NCI-H2171 treated with DMSO at 0.1 percent for 48 hours (cell line): ENCODE results near the gene PDILT.

Experiments used
- DNase-seq: peaks from one replicate; lab custom pipeline; 2025; lab: John Stamatoyannopoulos, UW

PDILT gene

DNA sequence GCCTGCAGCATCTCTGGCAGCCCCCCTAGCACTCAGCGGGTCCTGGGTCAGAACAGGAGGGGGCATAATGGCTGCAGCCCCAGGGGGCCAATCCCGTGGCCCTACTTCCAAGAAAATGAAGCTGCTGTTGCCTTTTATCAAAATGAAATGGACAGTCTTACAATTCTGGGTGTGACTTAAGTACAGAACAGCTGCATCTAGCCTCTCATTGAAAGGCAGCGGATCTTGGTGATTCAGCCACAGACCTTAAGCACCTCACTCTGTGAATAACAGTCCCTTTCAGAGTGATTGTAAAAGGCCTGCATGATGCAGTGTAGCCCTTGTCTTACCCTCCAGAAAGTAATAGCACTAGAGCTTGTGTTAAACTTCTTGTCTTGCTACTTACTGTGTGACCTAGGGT, 40.5 kb downstream of the PDILT start:
- DNase-seq = no peak

DNA sequence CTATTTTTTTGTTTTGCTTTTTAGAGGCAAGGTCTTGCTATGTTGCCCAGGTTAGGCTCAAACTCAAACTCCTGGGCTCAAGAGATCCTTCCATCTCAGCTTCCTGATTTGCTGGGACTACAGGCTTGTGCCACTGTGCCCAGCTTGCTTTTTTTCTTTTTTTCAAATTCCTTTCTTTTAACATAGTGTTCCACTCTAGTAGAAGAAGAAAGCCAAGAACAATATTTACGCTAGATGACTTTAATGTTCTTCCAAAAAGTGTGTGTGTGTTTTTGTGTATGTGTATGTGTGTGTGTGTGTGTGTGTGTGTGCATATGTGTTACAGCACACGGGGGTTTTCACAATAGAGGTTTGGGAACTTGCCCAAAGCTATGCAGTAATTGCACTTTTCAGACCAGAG, 41.3 kb downstream of the PDILT start:
- DNase-seq = no peak

DNA sequence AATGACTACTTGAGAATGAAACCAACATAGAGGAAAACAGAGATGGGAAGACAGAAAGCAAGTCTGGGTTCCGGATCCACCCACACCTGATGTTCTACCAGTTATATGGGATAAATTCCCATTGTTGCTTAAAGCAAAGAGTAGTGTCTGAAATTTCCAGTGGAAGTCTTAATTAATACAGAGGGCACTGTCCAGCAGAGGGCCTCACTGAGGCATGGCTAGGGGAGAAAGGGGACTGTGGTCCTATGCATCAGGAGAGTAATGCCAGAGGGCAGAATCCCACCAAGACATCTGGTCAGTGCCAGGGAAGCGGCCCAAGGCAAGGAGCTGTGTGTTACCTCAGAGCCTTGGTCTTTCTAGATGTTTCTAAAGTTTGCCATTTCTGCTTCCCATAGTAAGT, 44.5 kb downstream of the PDILT start:
- no peak for DNase-seq

DNA sequence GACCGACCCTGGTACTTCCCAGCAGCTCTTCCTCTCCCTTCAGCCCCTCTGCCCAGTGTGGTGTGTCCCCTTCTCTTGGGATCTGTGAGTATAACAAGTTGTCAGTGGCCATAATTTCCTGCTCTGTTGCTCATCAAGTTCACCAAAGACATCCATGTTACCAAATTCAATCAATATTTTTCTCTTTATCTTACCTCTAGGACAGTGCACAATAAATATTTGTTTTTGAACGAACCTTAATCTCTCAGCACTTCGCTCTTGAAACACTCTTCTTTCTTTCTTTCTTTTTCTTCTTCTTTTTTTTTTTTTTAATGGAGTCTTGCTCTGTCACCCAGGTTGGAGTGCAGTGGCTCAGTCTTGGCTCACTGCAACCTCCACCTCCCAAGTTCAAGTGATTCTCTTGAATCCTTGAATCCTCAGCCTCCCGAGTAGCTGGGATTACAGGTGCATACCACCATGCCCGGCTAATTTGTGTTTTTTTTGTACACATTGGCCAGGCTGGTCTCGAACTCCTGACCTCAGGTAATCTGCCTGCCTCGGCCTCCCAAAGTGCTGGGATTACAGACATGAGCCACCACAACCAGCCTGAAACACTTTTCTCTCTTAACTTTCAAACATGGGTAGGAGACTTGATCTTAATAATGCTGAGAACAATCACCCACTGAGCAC, 49.3 kb downstream of the PDILT start:
- DNase-seq = no peak

DNA sequence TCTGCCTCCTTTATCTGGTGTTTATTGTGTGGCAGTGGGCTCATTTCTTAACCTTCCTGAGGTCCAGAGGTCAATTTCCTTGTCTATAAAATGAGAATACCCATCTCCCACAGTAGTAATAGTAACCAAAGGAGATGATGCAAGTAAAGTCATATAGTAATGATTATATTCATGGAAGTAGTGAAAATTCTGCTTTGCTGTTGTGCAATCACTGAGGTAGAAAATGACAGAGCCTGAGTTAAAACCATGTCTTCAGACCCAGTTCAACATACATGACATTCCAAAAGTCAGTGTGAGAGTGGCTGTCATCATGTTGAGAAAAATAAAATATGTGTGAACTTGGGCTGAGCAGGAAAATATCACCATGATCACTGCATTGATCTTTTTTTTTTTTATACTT, 51.2 kb downstream of the PDILT start:
- no peak for DNase-seq

DNA sequence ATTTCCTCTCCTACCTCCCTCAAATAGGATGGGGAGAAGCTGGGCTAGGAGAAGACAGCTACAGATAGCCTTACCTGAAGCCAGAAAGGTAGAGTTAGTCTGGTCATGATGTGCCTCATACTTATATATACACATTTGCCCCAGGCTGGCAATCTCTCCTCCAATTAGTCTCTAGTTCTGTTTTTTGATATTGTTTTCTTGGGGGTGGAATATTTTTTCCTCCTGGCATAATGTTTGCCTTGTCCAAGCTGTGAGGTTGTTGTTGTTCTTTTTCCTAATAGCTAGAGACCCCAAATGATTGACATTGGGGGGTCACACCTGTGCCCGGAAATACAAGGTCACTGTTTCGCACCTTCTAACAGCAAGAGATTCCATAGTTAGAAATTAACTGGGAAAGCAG, 51.9 kb downstream of the PDILT start, which contains the start of gene UMOD:
TSS of gene UMOD (minus strand) at position 101 of the 400 bp plus-strand sequence. CDS start 1,978 bp downstream, outside the sequence.
- no peak for DNase-seq

DNA sequence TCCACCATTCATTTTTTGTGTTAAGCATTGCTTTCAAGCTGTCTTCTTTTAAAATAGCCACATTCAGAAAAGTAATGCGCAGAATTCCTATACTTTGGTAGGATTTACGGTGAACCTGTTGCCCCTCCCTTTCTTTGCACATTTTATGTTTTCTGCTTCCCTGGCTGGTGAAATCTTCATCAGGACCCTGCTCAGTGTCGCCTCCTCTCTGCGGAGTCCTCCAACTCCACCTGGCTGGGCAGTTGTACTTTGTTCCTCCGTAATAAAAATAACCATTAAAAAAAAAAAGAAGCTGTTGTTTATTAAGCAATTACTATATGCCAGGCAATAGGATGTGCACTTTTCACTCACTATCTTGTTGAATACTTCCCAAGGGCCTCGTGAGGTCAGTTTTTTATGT, 54.9 kb downstream of the PDILT start:
- DNase-seq = no peak

DNA sequence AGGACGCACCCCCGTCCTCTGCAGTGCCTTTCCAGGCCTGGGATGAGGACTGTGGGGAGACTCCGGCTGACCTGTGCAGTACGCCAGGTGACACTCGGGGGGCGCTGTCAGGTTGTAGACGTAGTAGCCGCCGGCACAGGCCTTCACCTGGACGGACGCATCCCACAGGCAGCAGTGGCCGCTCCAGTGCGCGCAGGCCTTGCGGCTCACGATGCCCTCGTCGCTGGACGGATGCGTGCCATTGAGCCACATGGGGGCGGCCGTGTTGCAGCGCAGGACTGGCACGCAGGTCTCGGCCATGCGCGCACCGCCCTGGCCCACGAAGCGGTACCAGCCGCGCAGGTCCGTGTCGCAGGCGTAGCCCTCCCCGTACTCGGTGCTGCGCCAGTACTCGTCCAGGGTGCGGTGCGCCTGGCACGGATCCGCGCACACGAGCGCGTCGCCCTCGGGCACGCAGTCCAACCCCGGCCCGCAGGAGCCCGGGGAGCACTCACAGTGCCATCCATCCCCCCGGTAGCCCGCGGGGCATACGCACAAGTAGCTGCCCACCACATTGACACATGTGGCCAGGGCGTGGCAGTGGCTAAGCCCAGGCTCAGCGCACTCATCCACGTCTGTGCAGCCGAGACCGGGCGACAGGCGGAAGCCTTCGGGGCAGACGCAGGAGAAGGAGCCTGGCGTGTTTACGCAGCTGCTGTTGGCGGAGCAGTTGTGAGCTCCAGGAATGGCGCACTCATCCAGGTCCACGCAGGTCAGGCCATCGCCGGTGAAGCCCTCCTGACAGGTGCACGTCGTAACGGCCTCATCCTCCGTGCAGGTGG, 56.0 kb downstream of the PDILT start:
- DNase-seq = no peak

DNA sequence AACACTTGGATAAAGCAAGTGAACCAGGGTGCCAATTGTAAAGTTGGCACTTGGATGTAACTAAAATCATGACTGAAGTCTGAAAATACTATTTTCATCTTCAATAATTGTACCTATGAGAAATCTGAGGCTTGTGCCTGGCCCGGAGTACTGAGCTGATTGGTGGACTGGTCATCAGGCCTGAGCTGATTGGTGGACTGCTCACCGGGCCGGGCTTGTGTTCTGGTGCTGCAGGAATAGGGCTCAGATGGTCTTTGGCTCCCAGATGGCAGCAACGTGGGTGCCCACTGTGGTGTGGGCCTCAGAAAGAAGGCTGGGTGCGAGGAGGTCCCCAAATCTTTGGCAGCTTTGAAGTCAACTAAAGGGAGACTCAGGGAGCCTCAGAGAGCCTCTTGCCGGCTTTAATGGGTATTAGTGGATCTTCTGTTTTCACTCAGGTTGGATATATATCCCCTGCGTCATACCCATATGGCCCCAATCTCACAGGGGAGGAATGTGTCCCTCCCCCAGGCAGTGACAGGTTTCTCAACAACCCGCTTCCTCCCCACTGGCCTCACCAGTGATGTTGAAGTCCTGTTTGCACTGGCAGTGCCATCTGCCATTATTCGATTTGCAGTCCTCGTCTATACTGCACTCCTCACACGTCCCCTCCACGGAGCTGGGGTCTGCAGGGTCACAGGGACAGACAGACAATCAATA, 56.7 kb downstream of the PDILT start:
- DNase-seq = no peak

DNA sequence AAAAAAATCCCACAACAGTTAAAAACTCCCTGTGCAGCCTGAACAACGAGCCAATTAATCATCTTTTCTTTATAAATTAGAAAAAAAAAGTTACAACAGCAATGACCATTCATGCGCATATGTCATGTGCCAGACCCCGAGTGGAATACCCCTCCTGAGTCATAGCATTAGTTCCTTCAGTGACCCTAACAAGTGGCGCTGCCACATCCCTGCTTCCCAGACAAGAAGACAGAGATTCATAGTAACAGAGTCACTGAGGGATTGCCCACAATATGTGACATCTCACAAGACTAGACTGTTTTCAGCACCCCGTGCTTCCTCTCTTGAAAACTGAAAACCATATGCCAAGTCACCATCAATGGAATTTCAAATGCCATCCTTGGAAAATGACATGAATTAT, 59.9 kb downstream of the PDILT start:
- DNase-seq = no peak

DNA sequence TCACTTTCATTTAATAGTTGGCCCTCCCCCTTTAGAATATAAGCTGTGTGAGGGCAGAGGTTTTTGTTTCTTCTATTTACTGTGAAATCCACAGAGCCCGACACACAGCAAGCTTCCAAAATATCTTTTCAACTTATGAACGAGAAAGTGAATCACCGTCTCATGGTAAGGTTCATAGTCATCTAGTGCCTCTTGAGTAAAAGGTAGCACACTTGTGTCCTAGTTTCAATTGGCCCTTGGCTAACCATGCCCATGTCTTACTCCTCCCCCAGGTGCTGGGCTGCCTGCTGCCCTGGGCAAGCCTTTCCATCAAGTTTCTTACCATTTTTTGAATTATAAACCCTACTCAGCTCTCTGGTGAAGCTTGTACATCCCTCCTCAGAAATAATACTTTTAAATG, 64.8 kb downstream of the PDILT start:
- no peak for DNase-seq

DNA sequence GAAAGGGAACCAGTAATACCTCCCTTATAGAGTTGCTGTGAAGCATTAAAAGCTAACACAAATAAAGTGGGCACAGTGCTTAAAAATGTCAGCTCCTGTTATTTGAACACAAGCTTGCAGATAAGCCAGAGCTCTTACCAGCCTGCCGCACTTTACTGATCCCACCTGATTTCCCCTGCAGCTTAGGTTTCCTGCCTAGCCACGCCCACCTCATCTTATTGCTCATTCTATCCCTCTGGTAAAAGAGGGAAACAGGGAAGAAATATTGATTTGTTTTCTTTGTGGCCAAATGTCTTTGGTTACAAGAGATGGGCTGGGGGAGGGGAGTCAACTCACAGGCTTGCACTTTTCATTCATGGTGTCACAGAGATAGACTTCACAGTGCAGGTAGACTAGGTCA, 67.6 kb downstream of the PDILT start:
- DNase-seq = no peak

DNA sequence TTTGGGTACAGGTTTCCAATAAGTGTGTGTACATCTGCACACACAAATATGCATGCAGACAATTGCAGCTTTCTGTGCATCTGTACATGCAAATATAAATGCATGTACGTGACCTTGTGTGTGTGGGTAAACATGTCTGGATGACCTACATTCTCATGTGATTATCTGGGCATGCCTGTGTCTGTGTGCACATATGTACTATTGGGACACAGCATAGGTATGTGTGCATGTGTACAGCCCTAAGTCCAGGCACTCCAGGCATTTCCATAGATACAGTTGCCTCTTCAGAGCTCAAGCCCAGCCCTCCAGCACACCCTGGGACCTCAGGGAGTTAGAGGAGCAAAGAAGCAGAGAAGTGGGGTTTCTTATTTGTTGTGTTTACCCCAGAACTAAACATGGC, 70.1 kb downstream of the PDILT start:
- DNase-seq = no peak

DNA sequence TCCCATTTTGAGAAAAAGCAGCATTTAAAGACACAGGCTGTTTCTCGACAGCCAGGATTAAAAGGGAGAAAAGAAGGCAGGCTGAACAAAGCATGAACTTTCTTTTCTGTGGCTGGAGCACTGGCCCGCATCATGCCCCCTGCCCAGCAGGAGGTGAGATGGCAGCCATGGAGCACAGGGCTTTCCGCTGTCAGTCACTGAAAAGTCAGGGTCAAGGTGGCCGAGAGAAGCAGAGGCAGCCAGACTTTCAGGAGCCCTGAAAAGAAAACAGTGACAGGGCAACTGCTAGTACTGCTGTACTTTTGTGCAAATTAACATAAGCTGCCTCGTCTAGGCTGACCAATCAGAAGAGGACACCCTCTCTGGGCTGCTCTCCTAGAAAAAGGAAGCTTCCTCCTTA, 71.4 kb downstream of the PDILT start:
- DNase-seq = no peak

DNA sequence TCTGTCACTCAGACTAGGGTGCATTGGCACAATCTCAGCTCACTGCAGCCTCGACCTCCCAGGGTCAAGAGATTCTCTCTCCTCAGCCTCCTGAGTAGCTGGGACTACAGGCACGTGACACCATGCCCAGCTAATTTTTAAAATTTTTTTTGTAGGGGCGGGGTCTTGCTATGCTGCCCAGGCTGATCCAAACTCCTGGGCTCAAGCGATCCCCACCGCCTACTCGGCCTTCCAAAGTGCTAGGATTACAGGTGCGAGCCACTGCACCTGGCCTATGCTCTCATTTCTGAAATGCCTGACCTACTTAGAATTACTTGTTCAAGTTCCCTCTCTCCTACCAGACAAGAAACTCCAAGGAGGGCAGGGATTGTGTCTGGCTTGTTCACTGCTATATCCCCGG, 72.1 kb downstream of the PDILT start:
- DNase-seq = no peak

DNA sequence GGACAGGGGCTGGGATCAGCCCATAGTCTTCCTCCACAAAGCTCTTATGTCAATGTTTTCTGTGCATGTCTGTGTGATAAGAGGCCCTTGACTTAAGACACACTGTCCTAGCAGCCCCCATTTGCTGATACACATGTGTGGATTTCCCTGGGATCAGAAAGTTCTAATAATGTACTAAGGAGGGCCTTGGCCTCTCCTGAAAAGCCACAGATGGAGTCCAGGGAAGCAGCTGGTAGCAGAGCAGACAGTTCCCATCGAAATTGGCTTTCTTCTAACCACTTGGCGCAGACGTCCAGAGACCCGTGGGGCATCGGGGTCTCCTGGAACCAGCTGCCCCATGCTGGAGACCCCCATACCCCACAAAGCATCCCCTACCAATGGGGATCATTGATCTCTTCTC, 72.9 kb downstream of the PDILT start:
- no peak for DNase-seq

DNA sequence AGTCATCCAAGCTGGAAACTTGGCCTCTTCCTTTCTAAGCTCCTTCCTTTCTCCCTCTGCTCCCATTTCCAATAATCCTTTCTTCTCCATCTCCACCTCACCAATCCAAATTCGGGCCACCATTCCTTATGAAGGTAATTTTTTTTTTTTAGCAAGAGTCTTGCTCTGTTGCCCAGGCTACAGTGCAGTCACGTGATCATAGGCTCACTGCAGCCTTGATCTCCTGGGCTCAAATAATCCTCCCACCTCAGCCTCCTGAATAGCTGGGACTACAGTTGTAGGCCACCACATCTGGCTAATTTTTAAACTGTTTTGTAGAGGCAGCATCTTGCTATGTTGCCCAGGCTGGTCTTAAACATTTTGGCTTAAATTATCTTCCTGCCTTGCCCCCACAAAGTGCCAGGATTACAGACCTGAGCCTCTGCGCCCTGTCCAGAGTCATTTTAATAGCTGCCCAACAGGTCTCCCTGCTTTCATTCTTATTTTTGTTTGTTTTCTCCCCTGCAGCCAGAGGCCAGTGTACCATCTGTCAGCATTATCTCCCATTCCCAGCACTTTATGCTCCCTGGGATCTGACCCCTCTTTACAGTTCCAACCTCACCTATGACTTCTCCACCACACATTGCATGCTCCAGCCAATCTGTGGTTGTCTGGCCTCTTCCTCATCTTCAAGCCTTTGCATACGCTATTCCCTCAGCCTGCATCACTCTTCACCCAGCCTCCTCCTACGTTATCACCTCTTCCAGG, 75.0 kb downstream of the PDILT start:
- no peak for DNase-seq

DNA sequence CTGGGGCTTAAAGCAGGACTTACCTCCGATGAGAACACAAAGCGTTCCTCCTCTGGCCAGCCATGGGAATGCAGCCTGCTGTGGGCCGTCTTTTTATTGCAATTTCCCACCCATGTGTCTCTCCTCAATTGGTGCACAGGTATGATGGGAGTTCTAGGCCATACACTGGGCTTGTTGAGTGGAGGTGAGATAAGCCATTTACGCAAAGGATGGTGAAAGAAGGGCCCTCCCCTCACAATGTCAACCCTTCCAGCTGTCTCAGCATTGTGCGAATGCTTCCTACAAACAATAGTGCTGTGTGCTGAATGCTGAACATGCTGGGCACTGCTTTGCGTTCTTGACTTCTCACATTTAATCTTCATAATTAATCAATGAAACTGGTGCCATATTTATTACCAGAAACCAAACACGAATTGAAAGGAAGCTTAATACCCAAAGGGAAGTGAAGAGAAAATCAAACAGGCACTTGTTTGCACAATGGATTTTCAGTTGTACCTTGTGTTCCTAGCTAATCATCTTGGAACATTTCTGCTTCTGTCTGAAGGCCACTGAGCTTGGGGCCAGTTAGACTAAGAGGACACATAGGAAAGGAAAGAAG, 77.0 kb downstream of the PDILT start, which contains the start of gene GP2:
TSS of gene GP2 (minus strand) at position 70 of the 598 bp plus-strand sequence. CDS start 1,082 bp downstream, outside the sequence.
- DNase-seq = no peak

DNA sequence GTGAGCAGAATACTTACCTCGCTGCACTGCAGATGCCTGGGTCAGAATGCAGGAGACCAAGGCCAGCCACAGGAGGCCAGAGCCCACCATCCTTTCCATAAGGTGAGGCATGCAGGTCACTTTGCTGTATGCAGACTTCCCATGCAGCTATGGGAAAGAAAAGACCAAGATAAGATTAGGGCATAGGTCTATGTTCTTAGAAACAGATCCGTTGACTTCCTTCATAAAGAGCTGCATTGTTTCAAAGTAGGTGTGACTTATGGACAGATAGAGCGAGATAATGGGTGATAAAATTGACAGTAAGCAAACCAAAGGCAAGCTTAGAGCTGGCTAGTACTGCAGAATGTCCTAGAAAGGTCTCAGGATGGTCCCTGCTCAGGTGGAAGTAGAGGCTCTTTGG, 78.2 kb downstream of the PDILT start:
- no peak for DNase-seq

DNA sequence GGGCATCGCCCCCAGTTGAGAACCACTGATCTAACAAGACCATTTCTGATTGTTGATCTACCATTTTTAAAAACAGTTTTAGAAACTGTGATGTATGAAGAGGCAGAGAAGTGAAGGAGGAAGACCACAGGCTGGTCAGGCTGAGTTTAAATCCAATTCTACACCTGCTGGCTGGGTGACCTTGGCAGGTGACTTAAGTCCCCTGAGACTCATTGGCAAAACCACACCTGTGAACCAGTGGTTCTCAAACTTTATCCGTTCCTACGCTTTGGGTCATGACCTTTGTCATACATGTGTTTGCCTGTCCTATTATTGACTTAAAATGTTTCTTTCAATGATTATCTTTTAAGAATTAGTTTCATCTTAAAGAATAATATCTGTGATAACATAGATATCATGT, 79.5 kb downstream of the PDILT start:
- no peak for DNase-seq

DNA sequence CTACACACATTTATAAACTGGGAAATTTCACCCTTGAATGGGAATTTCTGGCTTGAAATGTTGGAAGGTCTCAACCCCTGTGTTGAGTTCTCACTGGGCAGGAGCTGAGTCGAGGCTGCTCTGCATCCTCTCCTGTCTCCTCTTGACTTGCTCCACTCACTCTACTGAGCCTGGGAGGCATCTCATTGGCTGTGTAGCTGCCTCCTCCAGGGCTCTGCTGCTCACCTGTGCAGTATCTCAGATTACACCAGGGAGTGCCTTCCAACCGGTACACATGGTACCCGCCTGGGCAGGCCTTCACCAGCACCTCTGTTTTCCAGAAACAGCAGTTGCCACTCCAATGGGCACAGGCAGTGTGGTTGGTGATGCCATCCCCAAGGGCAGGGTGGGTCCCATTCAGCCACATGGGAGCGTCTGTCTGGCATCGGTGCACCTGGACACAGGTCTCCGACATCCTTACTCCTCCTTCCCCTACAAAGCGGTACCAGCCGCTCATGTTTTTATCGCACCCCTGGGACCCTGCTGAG, 80.9 kb downstream of the PDILT start:
- DNase-seq = peak; percentile 63

DNA sequence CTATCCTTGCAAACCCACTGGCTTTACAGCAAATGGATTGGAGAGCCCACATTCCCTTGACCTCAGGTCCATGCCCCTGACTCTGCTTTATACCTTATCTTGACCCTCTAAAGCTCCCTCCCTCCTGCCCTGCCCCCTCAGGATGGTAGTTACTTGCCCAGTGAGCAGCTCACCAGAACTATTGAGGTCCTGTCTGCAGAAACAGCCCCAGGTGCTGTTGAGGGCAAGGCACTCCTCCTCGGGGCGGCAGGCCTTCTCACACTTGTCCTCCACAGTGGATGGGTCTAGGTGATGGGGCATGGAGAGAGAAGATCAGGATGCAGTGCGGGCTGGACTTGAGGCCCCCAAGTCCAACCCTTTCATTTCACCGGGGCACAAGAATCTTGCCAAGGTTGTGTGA, 81.8 kb downstream of the PDILT start:
- DNase-seq = no peak
